Superior temporal gyrus (tissue), 1 donor: ENCODE results near the gene USHBP1.
A peak's percentile ranks its signal among the peaks of the same experiment; 100 is the strongest.

Experiments
- DNase-seq: peaks from one replicate; pipeline ENCODE4 v3.0.0-alpha.2; 2016; ENCODE audit errors: extremely low spot score

USHBP1 gene

GRCh38 chr19:17211547-17212446, 52.7 kb downstream of the USHBP1 start:
- DNase-seq = no peak

- DNase-seq = no peak
Measured at GRCh38 chr19:17210296-17210695, 54.2 kb downstream of the USHBP1 start.

DNA sequence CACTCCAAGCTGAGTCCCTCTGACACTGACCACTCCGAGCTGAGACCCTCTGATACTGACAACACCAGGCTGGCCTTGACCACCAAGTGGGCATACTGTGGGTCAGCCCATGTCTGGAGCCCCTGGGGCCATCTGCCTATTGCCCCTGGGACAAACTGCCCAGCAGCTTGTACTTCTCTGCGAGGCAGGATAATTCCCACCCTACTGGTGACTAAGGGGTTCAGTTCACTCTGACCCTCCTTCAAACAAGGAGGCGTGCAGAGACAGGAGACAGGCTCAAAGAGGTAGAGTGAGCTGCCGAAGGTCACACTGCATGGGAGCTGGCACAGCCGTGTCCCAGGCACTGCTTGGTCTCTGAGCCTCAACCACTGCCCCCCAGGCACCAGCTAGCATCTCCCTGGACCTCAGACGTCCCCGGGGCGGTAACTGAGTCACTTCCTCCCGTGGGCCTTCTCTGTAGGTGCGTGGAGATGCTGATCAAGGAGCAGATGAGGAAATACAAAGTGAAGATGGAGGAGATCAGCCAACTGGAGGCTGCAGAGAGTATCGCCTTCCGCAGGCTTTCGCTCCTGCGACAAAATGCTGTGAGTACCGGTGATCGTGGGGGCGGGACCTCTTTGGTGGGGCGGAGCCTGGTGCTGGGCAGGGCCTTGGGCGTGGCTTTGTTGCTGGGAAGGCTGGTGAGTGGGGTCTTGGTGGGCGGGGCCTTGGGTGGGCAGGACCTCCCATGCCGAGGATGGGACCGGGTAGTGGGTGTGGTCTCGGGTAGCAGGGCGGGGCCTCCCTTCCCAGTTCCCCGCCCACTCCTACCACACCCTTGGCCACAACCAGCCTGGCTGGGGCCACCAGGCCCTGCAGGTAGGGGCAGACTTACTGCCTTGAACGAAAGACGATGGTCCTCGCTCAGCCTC, 55.2 kb downstream of the USHBP1 start:
- DNase-seq = no peak

DNA sequence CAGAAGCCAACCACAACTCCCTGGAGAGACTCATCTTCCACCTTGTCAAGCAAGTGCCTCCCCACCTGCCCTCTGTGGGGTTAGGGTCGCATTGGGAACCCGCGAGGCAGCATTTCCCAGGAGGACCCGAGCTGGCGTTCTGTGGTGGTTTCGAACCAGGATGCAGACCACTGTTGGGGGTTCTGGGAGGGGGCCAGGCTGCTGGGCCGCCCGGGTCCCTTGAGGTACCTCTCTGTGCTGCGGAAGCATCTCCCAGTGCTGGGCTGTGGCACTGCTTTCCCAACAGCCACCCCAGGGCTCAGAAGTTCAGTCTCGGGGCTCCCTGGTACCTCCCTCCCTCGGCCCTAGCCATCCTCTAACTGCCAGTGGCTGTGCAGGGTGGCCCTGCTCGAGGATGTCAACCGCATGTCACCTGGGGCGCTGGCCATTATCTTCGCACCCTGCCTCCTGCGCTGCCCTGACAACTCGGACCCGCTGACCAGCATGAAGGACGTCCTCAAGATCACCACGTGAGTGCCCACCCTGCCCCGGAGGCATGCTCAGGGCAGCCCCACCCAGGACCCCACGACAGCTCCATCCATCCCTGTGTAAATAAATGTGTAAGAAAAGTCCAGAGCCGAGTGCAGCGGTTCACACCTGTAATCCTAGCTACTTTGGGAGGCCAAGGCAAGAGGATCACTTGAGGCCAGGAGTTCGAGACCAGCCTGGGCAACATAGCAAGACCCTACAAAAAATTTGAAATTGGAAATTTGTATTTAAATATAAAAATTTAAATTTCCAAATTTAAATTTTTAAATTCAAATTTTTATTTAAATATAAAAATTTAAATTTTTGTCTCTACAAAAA, 57.6 kb downstream of the USHBP1 start:
- no peak for DNase-seq

DNA sequence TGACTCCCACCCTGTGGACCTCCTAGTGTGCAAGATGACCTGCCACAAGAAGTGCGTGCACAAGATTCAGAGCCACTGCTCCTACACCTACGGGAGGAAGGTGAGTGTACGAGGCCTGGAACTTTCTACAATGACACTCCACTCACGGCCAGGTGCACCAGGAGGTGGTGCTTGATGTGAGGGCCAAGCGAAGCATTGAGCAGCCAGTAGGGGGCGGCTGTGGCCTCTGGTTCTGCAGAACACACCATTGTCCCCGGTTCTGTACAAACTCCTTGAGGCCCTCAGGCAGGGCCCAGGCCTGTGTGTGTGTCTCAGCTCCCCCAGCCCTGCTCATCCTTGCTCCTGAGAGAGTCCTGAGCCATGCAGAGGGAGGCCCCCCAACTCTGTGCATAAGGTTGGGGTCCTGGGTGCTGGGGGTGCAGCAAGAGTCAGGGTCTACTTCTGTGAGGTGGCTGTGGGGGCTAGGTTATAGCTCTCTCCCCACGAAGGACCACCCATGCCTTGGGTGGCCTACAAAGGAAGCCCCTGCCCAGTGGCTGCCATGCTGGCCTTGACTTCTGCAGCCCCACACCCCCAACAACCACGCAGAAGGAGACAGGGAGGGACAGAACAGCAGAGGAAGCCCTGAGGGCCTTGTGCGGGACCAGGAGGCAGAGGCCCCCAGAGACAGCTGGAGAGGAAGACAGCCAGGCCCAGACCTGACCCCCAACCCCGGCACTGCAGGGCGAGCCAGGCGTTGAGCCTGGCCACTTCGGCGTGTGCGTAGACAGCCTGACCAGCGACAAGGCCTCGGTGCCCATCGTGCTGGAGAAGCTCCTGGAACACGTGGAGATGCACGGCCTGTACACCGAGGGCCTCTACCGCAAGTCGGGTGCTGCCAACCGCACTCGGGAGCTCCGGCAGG, 59.1 kb downstream of the USHBP1 start:
- peak; percentile 54 for DNase-seq

DNA sequence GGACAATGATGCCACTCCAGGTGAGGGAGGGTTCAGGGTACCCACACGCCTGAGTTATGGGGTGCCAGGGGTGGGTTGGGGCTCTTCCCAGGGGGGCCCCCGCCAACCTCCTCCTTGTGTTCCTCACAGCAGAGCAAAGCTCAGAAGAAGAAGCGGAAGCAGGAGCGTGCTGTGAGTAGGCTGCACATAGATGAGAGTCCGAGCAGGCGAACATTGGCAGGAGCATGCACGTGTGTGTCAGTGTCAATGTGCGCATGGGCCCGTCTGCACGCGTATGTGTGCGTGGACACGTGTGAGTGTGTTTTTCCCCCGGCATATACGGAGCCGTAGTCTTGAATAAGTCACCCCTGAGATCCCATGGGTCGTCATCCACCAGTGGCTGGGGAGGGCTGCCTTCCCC, 61.8 kb downstream of the USHBP1 start:
- DNase-seq = no peak

DNA sequence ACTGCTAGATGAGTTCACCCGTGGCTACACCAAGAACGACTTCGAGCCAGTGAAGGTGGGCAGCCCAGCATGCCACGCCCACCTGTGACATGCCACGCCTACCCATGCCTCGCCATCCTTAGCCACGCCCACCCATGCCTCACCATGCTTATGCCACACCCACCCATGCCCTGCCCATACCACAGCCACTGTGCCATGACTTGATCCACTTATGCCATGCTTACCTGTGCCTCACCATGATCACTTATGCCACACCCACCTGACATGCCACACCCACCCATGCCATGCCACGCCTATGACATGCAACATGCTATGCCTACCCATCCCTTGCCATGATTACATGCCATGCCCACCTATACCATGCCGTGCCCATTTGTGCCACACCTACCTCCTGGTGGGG, 62.3 kb downstream of the USHBP1 start:
- DNase-seq = no peak

GRCh38 chr19:17200408-17201079, 64.0 kb downstream of the USHBP1 start:
- DNase-seq = no peak
